GM23248 (cell line): ENCODE results near the gene RAI1.

ENCODE experiments used
- EZH2 ChIP-seq: fragments of 200-600 bp; sonication (generic); IDR thresholded peaks from 2 replicates; pipeline ENCODE4 v1.6.1; 2018; ENCODE audit warnings: antibody characterized with exemption, mild to moderate bottlenecking; ENCODE audit not compliant: insufficient read depth, poor library complexity, severe bottlenecking
- EZH2phosphoT487 ChIP-seq: fragments of 200-600 bp; sonication (generic); IDR thresholded peaks from 2 replicates; pipeline ENCODE4 v1.6.1; 2018; ENCODE audit warnings: antibody characterized with exemption, moderate library complexity, mild to moderate bottlenecking, low read depth; ENCODE audit not compliant: insufficient read depth

DNA sequence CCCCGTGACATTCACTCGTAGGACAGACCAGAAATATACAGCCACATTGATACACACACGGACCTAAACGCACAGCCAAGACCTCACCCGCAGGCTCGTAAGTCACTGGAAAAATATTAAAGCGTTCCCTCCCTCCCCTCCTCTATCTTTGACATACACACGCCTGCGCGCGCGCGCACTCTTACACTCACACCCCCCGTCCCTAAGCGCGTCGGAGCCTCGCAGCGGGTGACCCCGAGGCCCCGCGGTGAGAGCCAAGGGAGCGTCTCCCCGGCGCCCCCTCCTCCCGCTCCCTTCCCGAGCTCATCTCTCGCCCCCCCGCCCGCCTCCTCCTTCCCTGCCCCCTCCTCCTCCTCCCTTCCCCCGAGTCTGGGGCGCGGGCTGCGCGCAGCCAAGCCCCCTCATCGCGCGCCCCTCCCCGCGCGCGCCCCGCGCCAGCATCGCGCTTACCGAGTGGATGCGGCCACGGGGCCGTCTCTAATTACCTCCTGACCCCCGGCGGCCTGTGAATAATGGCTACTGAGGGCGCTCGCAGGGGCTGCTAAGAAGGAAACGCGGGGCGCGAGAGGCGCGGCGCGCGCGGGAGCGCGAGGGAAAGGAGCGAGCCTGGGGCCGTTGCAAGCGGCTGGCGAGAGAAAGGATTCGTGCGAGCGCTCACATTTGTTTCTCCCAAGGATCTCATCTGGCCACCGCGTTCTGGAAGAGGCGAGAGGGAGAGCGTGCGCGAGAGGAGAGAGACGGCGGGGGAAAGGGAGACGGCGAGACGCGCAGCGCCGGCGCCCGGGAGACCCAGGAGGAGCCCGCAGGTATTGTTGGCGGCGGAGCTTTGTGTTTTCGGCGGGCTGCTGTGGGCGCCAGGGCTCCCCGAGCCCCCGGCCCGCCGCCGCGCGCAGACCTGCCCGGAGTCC lies 42.4 kb downstream of the RAI1 start:
- TF ChIP-seq EZH2 (no peak), EZH2phosphoT487 (no peak)
